ENCODE measurements around the gene COL4A5. TPM values are rescaled to one million over a fixed set of nuclear protein-coding genes. Genes with fewer than 3 reads are reported as not detected.

The COL4A5 gene
- total RNA-seq, 2 experiments from 2014 or later = not detected

DNA sequence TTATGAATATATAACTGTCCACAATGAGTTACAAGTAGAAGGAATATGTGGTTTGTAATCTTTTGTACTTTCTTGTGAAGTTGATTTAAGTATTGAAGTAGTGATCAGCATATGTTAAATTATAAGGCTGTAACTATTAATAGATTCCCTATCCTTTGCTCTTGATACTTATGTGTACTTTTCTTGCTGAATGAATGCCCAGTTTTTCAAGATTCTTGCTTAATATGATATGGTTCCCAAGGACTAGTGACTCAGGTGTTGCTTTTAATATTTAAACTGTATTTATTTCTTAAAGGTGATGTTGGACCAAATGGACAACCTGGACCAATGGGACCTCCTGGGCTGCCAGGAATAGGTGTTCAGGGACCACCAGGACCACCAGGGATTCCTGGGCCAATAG lies 175.0 kb downstream of the COL4A5 start:
- Mint-ChIP-seq H3K36me3 (no peaks in the 10 kb centered on the region), H3K4me3 (no peak overlapping the region), H3K9me3 (no peaks in the 10 kb centered on the region), H3K27ac (no peak overlapping the region), H3K4me1 (no peaks in the 10 kb centered on the region), H3K27me3 (no peaks in the 10 kb centered on the region)
- POLR2A ChIA-PET = no interaction called here
- DNase-seq = no peak
- ATAC-seq (ENCODE audit: low read depth) = no peak

DNA sequence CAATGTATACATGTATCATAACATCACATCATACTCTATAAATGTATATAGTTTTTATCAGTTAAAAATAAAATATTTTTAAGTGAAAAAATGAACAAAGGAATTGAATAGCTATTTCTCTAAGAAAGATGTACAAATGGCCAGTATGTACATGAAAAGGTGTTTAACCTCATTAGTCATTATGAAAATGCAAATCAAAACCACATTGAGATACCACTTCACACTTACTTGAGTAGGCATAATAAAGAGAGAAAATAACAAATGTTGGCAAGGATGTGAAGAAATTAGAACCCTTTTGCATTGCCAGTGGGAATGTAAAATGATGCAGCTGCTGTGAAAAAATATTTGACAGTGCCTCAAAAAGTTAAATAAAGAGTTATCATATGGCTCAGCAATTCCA lies 201.2 kb downstream of the COL4A5 start:
- Mint-ChIP-seq H3K9me3 (peaks cover 2% of the 10 kb centered on the region), H3K27ac (no peak overlapping the region), H3K36me3 (no peaks in the 10 kb centered on the region), H3K27me3 (no peaks in the 10 kb centered on the region), H3K4me3 (no peak overlapping the region), H3K4me1 (no peaks in the 10 kb centered on the region)
- DNase-seq = no peak
- no peak for ATAC-seq (ENCODE audit: low read depth)
- POLR2A ChIA-PET = no interaction called here

GRCh38 chrX:108641589-108642272 lies 202.1 kb downstream of the COL4A5 start:
- H3K27me3 Mint-ChIP-seq = no peaks in the 10 kb centered on the region
- no peaks in the 10 kb centered on the region for H3K36me3 Mint-ChIP-seq
- H3K9me3 Mint-ChIP-seq = peaks cover 2% of the 10 kb centered on the region
- no peaks in the 10 kb centered on the region for H3K4me1 Mint-ChIP-seq
- H3K4me3 Mint-ChIP-seq = no peak overlapping the region
- ATAC-seq (ENCODE audit: low read depth) = no peak
- POLR2A ChIA-PET = no interaction called here
- no peak for DNase-seq
- no peak overlapping the region for H3K27ac Mint-ChIP-seq

DNA sequence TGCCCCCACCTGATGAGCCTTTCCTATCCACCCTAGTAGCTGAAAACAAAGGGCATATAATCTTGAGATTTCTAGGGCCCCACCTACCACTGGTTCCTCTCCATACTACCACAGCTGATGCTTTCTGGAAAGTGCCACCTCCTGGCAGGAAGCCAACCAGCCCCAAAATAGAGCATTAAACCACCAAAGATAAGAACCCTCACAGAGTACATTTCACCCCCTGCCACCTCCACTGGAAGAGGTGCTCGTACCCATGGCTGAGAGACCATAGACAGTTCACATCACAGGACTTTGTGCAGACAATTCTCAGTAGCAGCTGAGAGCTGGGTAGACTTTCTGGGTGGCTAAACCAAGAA lies 202.6 kb downstream of the COL4A5 start:
- H3K27ac Mint-ChIP-seq = no peak overlapping the region
- no peak overlapping the region for H3K4me3 Mint-ChIP-seq
- H3K36me3 Mint-ChIP-seq = no peaks in the 10 kb centered on the region
- H3K27me3 Mint-ChIP-seq = no peaks in the 10 kb centered on the region
- ATAC-seq (ENCODE audit: low read depth) = no peak
- no peaks in the 10 kb centered on the region for H3K4me1 Mint-ChIP-seq
- POLR2A ChIA-PET = no interaction called here
- no peak for DNase-seq
- peaks cover 2% of the 10 kb centered on the region for H3K9me3 Mint-ChIP-seq

DNA sequence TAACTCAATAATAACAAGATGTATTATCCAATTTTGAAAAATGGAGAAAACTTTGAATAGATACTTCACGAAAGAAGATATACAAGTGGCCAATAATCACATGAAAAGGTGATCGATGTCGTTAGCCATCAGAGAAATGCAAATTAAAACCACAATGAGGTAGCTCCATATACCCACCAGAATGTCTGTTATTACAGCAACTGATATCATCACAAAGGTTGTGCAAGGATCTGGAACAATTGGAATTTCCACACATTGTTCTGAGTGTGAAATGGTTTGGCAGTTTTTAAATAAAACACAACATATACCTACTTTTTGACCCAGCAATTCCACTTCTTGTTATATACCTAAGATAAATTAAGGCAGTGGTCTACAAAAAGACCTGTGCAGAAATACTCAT lies 225.1 kb downstream of the COL4A5 start:
- ATAC-seq (ENCODE audit: low read depth) = no peak
- H3K9me3 Mint-ChIP-seq = no peaks in the 10 kb centered on the region
- H3K27me3 Mint-ChIP-seq = no peaks in the 10 kb centered on the region

GRCh38 chrX:108666101-108666500 lies 226.5 kb downstream of the COL4A5 start:
- Mint-ChIP-seq H3K4me3 (no peak overlapping the region), H3K9me3 (no peaks in the 10 kb centered on the region), H3K27ac (no peak overlapping the region), H3K27me3 (no peaks in the 10 kb centered on the region), H3K4me1 (no peaks in the 10 kb centered on the region), H3K36me3 (no peaks in the 10 kb centered on the region)
- POLR2A ChIA-PET = no interaction called here
- ATAC-seq (ENCODE audit: low read depth) (no peak), DNase-seq (no peak)

More for the DNA sequence above, 225.1 kb downstream of the COL4A5 start:
- POLR2A ChIA-PET = no interaction called here
- Mint-ChIP-seq H3K36me3 (no peaks in the 10 kb centered on the region), H3K4me1 (no peaks in the 10 kb centered on the region), H3K27ac (no peak overlapping the region), H3K4me3 (no peak overlapping the region)
- DNase-seq = no peak

GRCh38 chrX:108671526-108671925 lies 231.9 kb downstream of the COL4A5 start:
- Mint-ChIP-seq H3K4me3 (no peak overlapping the region), H3K9me3 (no peaks in the 10 kb centered on the region), H3K27me3 (no peaks in the 10 kb centered on the region), H3K27ac (no peak overlapping the region), H3K36me3 (no peaks in the 10 kb centered on the region), H3K4me1 (no peaks in the 10 kb centered on the region)
- no peak for DNase-seq
- POLR2A ChIA-PET = no interaction called here
- no peak for ATAC-seq (ENCODE audit: low read depth)

DNA sequence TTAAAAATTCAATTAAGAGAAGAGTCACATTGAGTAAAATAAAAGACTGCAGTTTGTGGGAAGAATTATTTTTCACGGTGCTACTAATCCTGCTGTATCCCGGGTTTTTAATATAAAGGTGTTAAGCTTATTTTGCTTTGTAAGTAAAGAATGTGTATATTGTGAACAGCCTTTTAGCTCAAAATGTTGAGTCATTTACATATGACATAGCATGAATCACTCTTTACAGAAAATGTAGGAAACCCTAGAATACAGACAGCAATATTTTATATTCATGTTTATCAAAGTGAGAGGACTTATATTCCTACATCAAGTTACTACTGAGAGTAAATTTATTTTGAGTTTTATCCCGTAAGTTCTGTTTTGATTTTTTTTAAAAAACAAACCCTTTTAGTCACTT lies 257.1 kb downstream of the COL4A5 start:
- H3K9me3 Mint-ChIP-seq = no peaks in the 10 kb centered on the region
- POLR2A ChIA-PET = no interaction called here

DNA sequence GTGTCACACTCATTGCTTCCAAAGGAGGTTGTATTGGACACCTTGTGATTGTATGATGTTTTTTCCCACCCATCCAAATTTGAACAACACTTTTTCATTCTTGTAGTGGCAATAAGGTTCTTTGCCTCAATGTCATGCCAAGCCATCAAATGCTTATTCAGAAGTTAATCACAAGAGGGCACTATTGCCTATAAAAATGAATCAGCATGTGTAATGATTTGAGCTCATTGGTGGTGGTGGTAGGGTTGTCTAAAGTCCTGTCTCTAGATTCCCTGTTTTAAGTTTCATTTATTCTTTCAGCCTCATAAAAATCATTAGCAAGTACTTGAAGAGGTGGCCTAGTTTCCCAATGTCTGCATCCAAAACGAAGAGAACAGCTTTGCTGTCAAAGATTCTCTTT lies 259.7 kb downstream of the COL4A5 start:
- no peak for DNase-seq
- no peak for ATAC-seq (ENCODE audit: low read depth)
- H3K9me3 Mint-ChIP-seq = no peaks in the 10 kb centered on the region
- H3K27me3 Mint-ChIP-seq = no peaks in the 10 kb centered on the region
- POLR2A ChIA-PET = no interaction called here
- H3K27ac Mint-ChIP-seq = no peak overlapping the region
- no peaks in the 10 kb centered on the region for H3K4me1 Mint-ChIP-seq
- no peaks in the 10 kb centered on the region for H3K36me3 Mint-ChIP-seq
- H3K4me3 Mint-ChIP-seq = no peak overlapping the region

More for the DNA sequence above, 257.1 kb downstream of the COL4A5 start:
- ATAC-seq (ENCODE audit: low read depth) (no peak), DNase-seq (no peak)
- no peak overlapping the region for H3K27ac Mint-ChIP-seq
- H3K4me3 Mint-ChIP-seq = no peak overlapping the region
- no peaks in the 10 kb centered on the region for H3K4me1 Mint-ChIP-seq
- H3K27me3 Mint-ChIP-seq = no peaks in the 10 kb centered on the region
- no peaks in the 10 kb centered on the region for H3K36me3 Mint-ChIP-seq

GRCh38 chrX:108701633-108702032 lies 262.0 kb downstream of the COL4A5 start:
- POLR2A ChIA-PET = no interaction called here
- Mint-ChIP-seq H3K9me3 (no peaks in the 10 kb centered on the region), H3K4me3 (no peak overlapping the region), H3K36me3 (no peaks in the 10 kb centered on the region), H3K27ac (no peak overlapping the region), H3K4me1 (no peaks in the 10 kb centered on the region), H3K27me3 (no peaks in the 10 kb centered on the region)
- DNase-seq (no peak), ATAC-seq (ENCODE audit: low read depth) (no peak)

DNA sequence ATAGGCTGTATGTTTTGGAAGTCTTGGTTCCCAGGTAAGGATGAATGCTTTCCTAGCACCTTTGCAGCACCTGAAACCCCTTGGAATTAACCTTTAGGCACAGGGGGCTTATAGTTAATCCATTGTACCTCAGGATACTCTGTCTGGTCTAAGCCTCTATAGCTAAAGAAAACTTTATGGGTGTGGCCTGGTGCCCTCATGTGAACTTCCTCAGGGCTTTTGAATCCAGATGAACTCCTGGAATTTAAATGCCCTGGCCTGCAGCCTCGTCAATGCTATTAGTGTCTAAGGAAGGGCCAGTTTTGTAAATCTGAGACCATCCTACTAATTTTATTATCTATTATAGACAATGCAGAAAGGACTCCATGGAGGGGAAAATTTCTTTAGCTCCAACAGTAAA lies 262.9 kb downstream of the COL4A5 start:
- no peak overlapping the region for H3K27ac Mint-ChIP-seq
- no peaks in the 10 kb centered on the region for H3K27me3 Mint-ChIP-seq
- POLR2A ChIA-PET = no interaction called here

DNA sequence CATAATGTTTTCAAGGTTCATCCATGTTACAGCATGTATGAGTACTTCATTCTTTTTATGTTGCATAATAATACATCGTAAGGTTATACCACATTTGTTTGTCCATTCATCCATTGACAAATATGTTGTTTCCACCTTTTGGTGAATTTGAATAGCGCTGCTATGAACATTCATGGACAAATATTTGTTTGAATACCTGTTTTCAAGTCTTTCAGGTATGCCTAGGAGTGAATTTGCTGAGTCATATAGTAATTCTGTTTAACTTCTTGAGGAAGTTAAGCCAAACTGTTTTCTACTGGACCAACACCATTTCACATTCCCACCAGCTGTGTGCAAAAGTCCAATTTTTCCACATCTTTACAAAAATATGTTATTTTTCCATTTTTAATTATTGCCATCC lies 265.2 kb downstream of the COL4A5 start:
- H3K4me1 Mint-ChIP-seq = no peaks in the 10 kb centered on the region
- ATAC-seq (ENCODE audit: low read depth) (no peak), DNase-seq (no peak)
- H3K9me3 Mint-ChIP-seq = no peaks in the 10 kb centered on the region
- H3K4me3 Mint-ChIP-seq = no peak overlapping the region
- H3K36me3 Mint-ChIP-seq = no peaks in the 10 kb centered on the region
- POLR2A ChIA-PET = no interaction called here
- H3K27me3 Mint-ChIP-seq = no peaks in the 10 kb centered on the region
- H3K27ac Mint-ChIP-seq = no peak overlapping the region

More for the DNA sequence above, 262.9 kb downstream of the COL4A5 start:
- no peak for ATAC-seq (ENCODE audit: low read depth)
- DNase-seq = no peak
- no peaks in the 10 kb centered on the region for H3K4me1 Mint-ChIP-seq
- H3K4me3 Mint-ChIP-seq = no peak overlapping the region
- H3K9me3 Mint-ChIP-seq = no peaks in the 10 kb centered on the region
- no peaks in the 10 kb centered on the region for H3K36me3 Mint-ChIP-seq

DNA sequence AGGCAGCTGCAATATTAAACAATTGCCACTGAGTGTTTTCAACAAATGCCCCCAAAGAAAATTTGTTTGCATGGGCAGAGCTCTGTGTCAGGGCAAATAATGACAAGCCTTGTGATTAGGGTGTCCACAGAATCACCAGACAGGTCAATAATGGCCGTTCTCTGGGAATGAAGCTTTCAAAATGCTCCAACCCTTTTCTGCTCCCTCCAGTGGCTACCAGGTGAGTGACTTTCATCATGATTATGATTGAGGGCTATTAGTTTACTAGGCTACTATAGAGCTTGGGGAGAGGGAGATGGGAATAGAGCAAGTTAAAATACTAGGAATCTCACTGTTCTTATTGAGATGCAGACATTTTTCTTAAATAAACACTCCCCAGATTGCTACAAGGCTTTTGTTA lies 273.2 kb downstream of the COL4A5 start:
- no peaks in the 10 kb centered on the region for H3K27me3 Mint-ChIP-seq
- H3K9me3 Mint-ChIP-seq = no peaks in the 10 kb centered on the region
- no peaks in the 10 kb centered on the region for H3K4me1 Mint-ChIP-seq
- H3K36me3 Mint-ChIP-seq = no peaks in the 10 kb centered on the region
- POLR2A ChIA-PET = no interaction called here
- no peak overlapping the region for H3K27ac Mint-ChIP-seq
- H3K4me3 Mint-ChIP-seq = no peak overlapping the region
- DNase-seq (no peak), ATAC-seq (ENCODE audit: low read depth) (no peak)

DNA sequence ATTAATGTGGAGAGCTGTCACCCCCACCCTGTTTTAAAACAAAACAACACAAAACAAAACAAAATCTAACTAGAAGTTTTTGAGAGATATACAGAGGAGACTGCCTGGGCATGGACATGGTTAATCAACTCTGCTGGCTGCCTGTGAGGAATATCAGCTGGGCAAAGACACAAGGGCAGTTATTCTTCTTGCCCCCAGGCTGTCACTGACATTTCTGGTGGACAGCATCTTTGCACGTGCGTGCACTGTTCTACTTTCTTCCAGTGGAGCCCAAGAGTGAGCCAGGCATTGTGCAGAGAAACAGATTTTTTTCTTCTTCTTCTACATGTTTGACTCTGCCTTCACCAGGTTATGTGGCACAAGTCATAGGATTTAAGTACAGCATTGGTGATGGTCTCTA lies 282.9 kb downstream of the COL4A5 start:
- H3K9me3 Mint-ChIP-seq = no peaks in the 10 kb centered on the region
- ATAC-seq (ENCODE audit: low read depth) (no peak), DNase-seq (no peak)
- H3K36me3 Mint-ChIP-seq = no peaks in the 10 kb centered on the region
- no peaks in the 10 kb centered on the region for H3K4me1 Mint-ChIP-seq
- POLR2A ChIA-PET = no interaction called here
- H3K4me3 Mint-ChIP-seq = no peak overlapping the region
- H3K27me3 Mint-ChIP-seq = no peaks in the 10 kb centered on the region
- H3K27ac Mint-ChIP-seq = no peak overlapping the region

- Mint-ChIP-seq H3K9me3 (no peaks in the 10 kb centered on the region), H3K4me1 (no peaks in the 10 kb centered on the region), H3K27me3 (peaks cover 2% of the 10 kb centered on the region), H3K27ac (no peak overlapping the region), H3K36me3 (no peaks in the 10 kb centered on the region), H3K4me3 (no peak overlapping the region)
- DNase-seq (no peak), ATAC-seq (ENCODE audit: low read depth) (no peak)
- POLR2A ChIA-PET = no interaction called here
These were observed 287.1 kb downstream of the COL4A5 start for GRCh38 chrX:108726748-108727147.

All from activated naive CD8-positive, alpha-beta T cell treated with anti-CD3 and anti-CD28 coated beads, Interleukin-2, amount 10 ng/mL, durations not matched to agents 7 days and 5 days (primary cell).